Ovary (tissue), 3 donors: ENCODE results near the gene LTO1.
"Not testable (repeated sequence)": the region's sequence is repeated elsewhere in the genome, so short reads cannot be mapped to it uniquely, and the experiment has no call there.

ENCODE experiments used
- EP300 ChIP-seq: sonication (generic); formaldehyde crosslinking; IDR thresholded peaks from one replicate; pipeline ENCODE4 v1.6.1; 2017; ENCODE audit warnings: antibody characterized with exemption
- POLR2A ChIP-seq: fragments of 450-650 bp; IDR thresholded peaks from one replicate; pipeline ENCODE4 v1.6.1; 2017; ENCODE audit warnings: antibody characterized with exemption, mild to moderate bottlenecking, moderate library complexity
- TF ChIP-seq, protein P1 (sequence below), 3 donors: fragments of 450-650 bp in 2 of 3; fragments of 200-600 bp in 1 of 3; IDR thresholded peaks; one replicate each; pipeline versions ENCODE4 v1.5.1 to v1.8.0; 2016 to 2022; ENCODE audit warnings: antibody characterized with exemption in 3 of 3, mild to moderate bottlenecking in 1 of 3
- donor health status: DM: no; HTN: no; CAD: no.

GRCh38 chr11:69622097-69622681, 53.0 kb downstream of the LTO1 start:
- TF ChIP-seq, protein P1, sequence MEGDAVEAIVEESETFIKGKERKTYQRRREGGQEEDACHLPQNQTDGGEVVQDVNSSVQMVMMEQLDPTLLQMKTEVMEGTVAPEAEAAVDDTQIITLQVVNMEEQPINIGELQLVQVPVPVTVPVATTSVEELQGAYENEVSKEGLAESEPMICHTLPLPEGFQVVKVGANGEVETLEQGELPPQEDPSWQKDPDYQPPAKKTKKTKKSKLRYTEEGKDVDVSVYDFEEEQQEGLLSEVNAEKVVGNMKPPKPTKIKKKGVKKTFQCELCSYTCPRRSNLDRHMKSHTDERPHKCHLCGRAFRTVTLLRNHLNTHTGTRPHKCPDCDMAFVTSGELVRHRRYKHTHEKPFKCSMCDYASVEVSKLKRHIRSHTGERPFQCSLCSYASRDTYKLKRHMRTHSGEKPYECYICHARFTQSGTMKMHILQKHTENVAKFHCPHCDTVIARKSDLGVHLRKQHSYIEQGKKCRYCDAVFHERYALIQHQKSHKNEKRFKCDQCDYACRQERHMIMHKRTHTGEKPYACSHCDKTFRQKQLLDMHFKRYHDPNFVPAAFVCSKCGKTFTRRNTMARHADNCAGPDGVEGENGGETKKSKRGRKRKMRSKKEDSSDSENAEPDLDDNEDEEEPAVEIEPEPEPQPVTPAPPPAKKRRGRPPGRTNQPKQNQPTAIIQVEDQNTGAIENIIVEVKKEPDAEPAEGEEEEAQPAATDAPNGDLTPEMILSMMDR (IDR thresholded peaks at IDR 0.05), result not testable (repeated sequence)
- TF ChIP-seq EP300, POLR2A: not testable (repeated sequence)
